DOHH2 (cell line): Measurements from ENCODE around the gene TRPM5.

Experiments used
- H3F3A ChIP-seq: fragments of 200-600 bp; sonication (generic), shearing (Covaris generic); 2 replicates; pipeline ENCODE4 v1.6.0; 2016; ENCODE audit warnings: antibody characterized with exemption, mild to moderate bottlenecking; ENCODE audit not compliant: control insufficient read depth, insufficient read depth
- H3K27ac ChIP-seq: fragments of 200-600 bp; sonication (generic); 2 replicates; pipeline ENCODE4 v1.5.1; 2014; ENCODE audit warnings: low read depth, mild to moderate bottlenecking, low read length, moderate library complexity
- H3K27me3 ChIP-seq: fragments of 200-600 bp; sonication (generic); 2 replicates; pipeline ENCODE4 v1.6.1; 2014; ENCODE audit warnings: mild to moderate bottlenecking, low read length, mixed read lengths; ENCODE audit not compliant: control insufficient read depth
- H3K36me3 ChIP-seq: fragments of 200-600 bp; sonication (generic); 2 replicates; pipeline ENCODE4 v1.6.1; 2014; ENCODE audit warnings: mild to moderate bottlenecking, low read length, moderate library complexity, mixed read lengths; ENCODE audit not compliant: control insufficient read depth
- H3K4me1 ChIP-seq: fragments of 200-600 bp; sonication (generic); 2 replicates; pipeline ENCODE4 v1.6.1; 2014; ENCODE audit warnings: mild to moderate bottlenecking, low read length, mixed read lengths; ENCODE audit not compliant: control insufficient read depth
- H3K4me2 ChIP-seq: fragments of 200-600 bp; sonication (generic); 2 replicates; pipeline ENCODE4 v1.6.0; 2014; ENCODE audit warnings: mild to moderate bottlenecking, low read length, moderate library complexity
- H3K4me3 ChIP-seq: fragments of 200-600 bp; sonication (generic); 2 replicates; pipeline ENCODE4 v1.5.1; 2014; ENCODE audit warnings: mild to moderate bottlenecking, low read length, mixed read lengths
- H3K79me2 ChIP-seq: fragments of 200-600 bp; sonication (generic); 2 replicates; pipeline ENCODE4 v1.6.1; 2014; ENCODE audit warnings: mild to moderate bottlenecking, low read length, mixed read lengths; ENCODE audit not compliant: control insufficient read depth
- H3K9me2 ChIP-seq: fragments of 200-600 bp; sonication (generic); replicated peaks from 2 replicates; pipeline ENCODE4 v1.6.1; 2014; ENCODE audit warnings: mild to moderate bottlenecking, low read length, mixed read lengths; ENCODE audit not compliant: control insufficient read depth
- H3K9me3 ChIP-seq: fragments of 200-600 bp; sonication (generic); 2 replicates; pipeline ENCODE4 v1.6.1; 2014; ENCODE audit warnings: antibody characterized with exemption, low read length, mixed read lengths; ENCODE audit not compliant: control insufficient read depth, insufficient read depth
- H4K20me1 ChIP-seq: fragments of 200-600 bp; sonication (generic); 2 replicates; pipeline ENCODE4 v1.6.0; 2014; ENCODE audit warnings: low read depth, mild to moderate bottlenecking, antibody characterized with exemption, low read length, moderate library complexity; ENCODE audit not compliant: control insufficient read depth, insufficient read depth
- EZH2phosphoT487 ChIP-seq: fragments of 200-600 bp; sonication (generic); IDR thresholded peaks from 2 replicates; pipeline ENCODE4 v1.6.1; 2017; ENCODE audit warnings: borderline replicate concordance, mild to moderate bottlenecking, antibody characterized with exemption, low read length, moderate library complexity, mixed read lengths
- TF ChIP-seq, protein P1 (sequence below): fragments of 200-600 bp; sonication (generic); IDR thresholded peaks from one replicate; pipeline ENCODE4 v1.5.1; 2014; ENCODE audit warnings: antibody characterized with exemption, mild to moderate bottlenecking, low read depth, low read length; ENCODE audit not compliant: poor library complexity, severe bottlenecking

Gene TRPM5

DNA sequence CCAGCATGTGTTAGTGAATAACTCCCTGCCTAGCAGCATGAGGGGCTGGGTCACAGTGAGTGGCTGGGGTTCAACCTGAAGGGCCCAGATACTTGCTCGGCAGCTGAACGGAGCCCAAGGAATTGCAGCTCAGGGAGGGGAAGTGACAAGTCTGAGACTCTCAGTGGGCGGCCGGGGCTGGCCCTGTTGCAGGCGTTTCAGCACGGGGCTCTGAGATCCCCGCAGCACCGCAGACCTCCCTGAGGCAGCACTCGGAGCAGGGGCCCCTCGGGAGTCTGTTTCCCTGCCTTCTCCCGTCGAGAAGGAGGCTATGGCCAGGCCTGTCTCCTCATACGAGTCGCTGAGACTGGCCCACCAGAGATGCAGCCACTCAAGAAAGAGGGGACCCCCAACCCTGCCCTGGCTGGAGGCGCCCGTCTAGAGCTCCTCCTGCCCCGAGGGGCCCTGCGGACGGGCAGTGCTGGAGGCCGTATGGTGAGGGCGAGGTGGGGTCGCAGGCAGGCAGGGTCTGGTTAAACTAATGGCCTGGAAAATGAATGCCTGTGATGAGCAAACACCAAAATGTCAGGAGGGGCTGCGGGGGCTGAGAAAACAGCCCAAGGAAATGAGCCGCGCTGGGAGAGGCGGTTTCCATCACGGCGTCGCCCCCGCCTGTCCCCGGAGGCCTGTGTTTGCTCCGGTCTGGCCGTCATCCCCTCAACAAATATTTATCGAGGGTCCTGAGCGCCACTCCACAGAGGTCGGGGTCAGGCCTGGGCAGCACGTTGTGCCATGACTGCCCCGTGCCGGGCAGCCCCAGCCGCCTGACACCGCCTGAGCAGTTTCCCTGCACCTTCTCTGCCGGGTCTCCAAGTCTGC lies 34.5 kb downstream of the TRPM5 start:
- no peak for TF ChIP-seq EZH2phosphoT487
- TF ChIP-seq, protein P1, sequence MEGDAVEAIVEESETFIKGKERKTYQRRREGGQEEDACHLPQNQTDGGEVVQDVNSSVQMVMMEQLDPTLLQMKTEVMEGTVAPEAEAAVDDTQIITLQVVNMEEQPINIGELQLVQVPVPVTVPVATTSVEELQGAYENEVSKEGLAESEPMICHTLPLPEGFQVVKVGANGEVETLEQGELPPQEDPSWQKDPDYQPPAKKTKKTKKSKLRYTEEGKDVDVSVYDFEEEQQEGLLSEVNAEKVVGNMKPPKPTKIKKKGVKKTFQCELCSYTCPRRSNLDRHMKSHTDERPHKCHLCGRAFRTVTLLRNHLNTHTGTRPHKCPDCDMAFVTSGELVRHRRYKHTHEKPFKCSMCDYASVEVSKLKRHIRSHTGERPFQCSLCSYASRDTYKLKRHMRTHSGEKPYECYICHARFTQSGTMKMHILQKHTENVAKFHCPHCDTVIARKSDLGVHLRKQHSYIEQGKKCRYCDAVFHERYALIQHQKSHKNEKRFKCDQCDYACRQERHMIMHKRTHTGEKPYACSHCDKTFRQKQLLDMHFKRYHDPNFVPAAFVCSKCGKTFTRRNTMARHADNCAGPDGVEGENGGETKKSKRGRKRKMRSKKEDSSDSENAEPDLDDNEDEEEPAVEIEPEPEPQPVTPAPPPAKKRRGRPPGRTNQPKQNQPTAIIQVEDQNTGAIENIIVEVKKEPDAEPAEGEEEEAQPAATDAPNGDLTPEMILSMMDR, result no peak
- H3K36me3 ChIP-seq, result no peaks in the 10 kb centered on the region
- no peaks in the 10 kb centered on the region for H3K9me3 ChIP-seq
- no peaks in the 10 kb centered on the region for H3K9me2 ChIP-seq
- no peak overlapping the region for H3K4me3 ChIP-seq
- no peaks in the 10 kb centered on the region for H3K79me2 ChIP-seq
- no peaks in the 10 kb centered on the region for H3K27me3 ChIP-seq
- no peak overlapping the region for H3K27ac ChIP-seq
- no peaks in the 10 kb centered on the region for H4K20me1 ChIP-seq
- H3K4me2 ChIP-seq, result no peak overlapping the region
- no peaks in the 10 kb centered on the region for H3F3A ChIP-seq
- no peaks in the 10 kb centered on the region for H3K4me1 ChIP-seq

DNA sequence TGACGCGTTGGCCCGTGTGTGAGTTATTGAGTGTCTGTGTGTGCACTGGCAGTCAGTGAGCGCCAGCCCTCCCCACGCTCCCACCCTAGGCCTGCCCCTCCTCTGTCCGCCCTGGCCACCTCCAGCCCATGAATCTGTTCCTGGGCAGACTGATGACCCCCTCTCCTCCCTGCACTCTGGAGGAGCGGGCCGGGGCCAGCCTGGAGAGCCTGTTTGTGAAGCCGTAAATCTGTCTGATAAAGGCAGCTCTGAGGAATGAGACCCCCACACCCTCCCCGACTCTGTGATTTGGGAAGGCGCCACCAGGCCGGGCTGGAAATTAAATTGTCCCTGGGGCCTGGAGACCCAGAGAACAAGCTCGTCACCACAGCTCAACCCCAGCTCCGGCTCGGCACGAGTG lies 35.2 kb downstream of the TRPM5 start:
- no peak overlapping the region for H3K27ac ChIP-seq
- H3K79me2 ChIP-seq, result no peaks in the 10 kb centered on the region
- TF ChIP-seq, protein P1, result no peak
- TF ChIP-seq EZH2phosphoT487, result no peak
- H3K4me3 ChIP-seq, result no peak overlapping the region
- H3K4me2 ChIP-seq, result no peak overlapping the region
- H3K9me3 ChIP-seq, result no peaks in the 10 kb centered on the region
- no peaks in the 10 kb centered on the region for H3K27me3 ChIP-seq
- no peaks in the 10 kb centered on the region for H3K9me2 ChIP-seq
- no peaks in the 10 kb centered on the region for H4K20me1 ChIP-seq
- no peaks in the 10 kb centered on the region for H3F3A ChIP-seq
- H3K4me1 ChIP-seq, result no peaks in the 10 kb centered on the region
- H3K36me3 ChIP-seq, result peaks cover under 1% of the 10 kb centered on the region; the same call in 1 of the 2 replicates

DNA sequence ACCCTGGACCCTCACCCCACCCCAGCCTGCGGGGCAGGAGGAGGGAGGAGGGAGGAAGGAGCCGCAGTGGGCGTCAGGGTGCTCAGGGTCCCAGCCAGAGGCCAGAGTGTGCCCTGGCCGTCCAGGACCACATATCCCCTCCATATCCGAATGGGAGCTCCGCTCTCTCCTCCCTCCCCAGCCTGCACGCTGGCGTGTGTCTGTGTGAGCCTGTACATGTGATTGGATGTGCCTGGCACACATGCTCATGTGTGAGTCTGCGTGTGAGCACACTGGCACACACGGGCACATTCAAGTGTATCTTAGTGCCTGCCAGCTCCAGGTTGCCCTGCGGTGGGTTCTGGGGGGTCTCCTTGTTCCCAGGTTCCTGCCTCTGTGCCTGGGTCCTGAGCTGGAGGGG lies 35.6 kb downstream of the TRPM5 start:
- Histone ChIP-seq H3K79me2 (no peaks in the 10 kb centered on the region), H3K4me3 (no peak overlapping the region), H3K27me3 (no peaks in the 10 kb centered on the region), H3K36me3 (peaks cover 5% of the 10 kb centered on the region; the same call in 1 of the 2 replicates), H3F3A (no peaks in the 10 kb centered on the region), H3K9me3 (no peaks in the 10 kb centered on the region), H4K20me1 (no peaks in the 10 kb centered on the region), H3K9me2 (no peaks in the 10 kb centered on the region), H3K4me2 (no peak overlapping the region), H3K4me1 (no peaks in the 10 kb centered on the region), H3K27ac (no peak overlapping the region)
- TF ChIP-seq EZH2phosphoT487, result no peak
- TF ChIP-seq, protein P1, result no peak
